B cell (primary cell): Measurements from ENCODE around the gene APLF. TPM values are rescaled to one million over a fixed set of nuclear protein-coding genes. Genes with fewer than 3 reads are reported as not detected.

Source experiments
- ATAC-seq: fragments of 200-7000 bp; cut with Tn5 transposase; one replicate; pipeline ENCODE4 v1.10.0; 2021; ENCODE audit warnings: low read depth, mild to moderate bottlenecking, moderate number of reproducible peaks, moderate library complexity
- CTCF ChIA-PET: fragments of 350-600 bp; sonication (Branson Sonifier 250); formaldehyde crosslinking; loops from one replicate; lab custom pipeline; 2021; ENCODE audit warnings: antibody characterized with exemption, inconsistent platforms; lab: Charles Lee
- POLR2A ChIA-PET: fragments of 350-600 bp; sonication (Branson Sonifier 250); formaldehyde crosslinking; loops from one replicate; lab custom pipeline; 2021; ENCODE audit warnings: antibody characterized with exemption; lab: Charles Lee
- DNase-seq: peaks from one replicate; pipeline ENCODE4 v3.0.0; 2013
- H2AFZ ChIP-seq: 2 replicates; pipeline ENCODE4 v1.6.1; 2012; ENCODE audit warnings: mild to moderate bottlenecking, low read depth, low read length; ENCODE audit not compliant: insufficient read depth, poor library complexity, severe bottlenecking
- H3K27ac ChIP-seq, 2 donors: 1 replicate in 1 of 2; 2 replicates in 1 of 2; pipeline ENCODE4 v1.5.1; 2012 to 2013; ENCODE audit warnings: low read length in 2 of 2, mild to moderate bottlenecking in 2 of 2, moderate library complexity in 1 of 2
- H3K27me3 ChIP-seq, 4 experiments: fragments of 200-600 bp in 1 of 4; sonication (generic) in 1 of 4; replicated peaks in 1 of 4; 1 replicate in 2 of 4; 2 replicates in 2 of 4; pipeline versions ENCODE4 v1.6.1 to v1.7.0; 2013 to 2016; ENCODE audit warnings: low read length in 3 of 4, mild to moderate bottlenecking in 2 of 4, mixed read lengths in 1 of 4, moderate library complexity in 1 of 4; ENCODE audit not compliant: insufficient read depth in 4 of 4, control insufficient read depth in 3 of 4; ENCODE audit errors: control extremely low read depth in 1 of 4
- H3K36me3 ChIP-seq, 2 experiments: replicated peaks in 1 of 2; 1 replicate in 1 of 2; 2 replicates in 1 of 2; pipeline versions ENCODE4 v1.6.1 to v1.7.1; 2013; ENCODE audit warnings: low read length in 1 of 2; ENCODE audit not compliant: insufficient read depth in 2 of 2, control insufficient read depth in 1 of 2; ENCODE audit errors: control extremely low read depth in 1 of 2, extremely low read depth in 1 of 2
- H3K4me1 ChIP-seq, 2 donors: fragments of 200-600 bp in 1 of 2; sonication (generic) in 1 of 2; 1 replicate in 1 of 2; 2 replicates in 1 of 2; pipeline versions ENCODE4 v1.5.1 to v1.6.1; 2013 to 2017; ENCODE audit warnings: low read length in 2 of 2; ENCODE audit not compliant: control insufficient read depth in 2 of 2, insufficient read depth in 2 of 2
- H3K4me2 ChIP-seq: replicated peaks from 2 replicates; pipeline ENCODE3; 2012; ENCODE audit warnings: mild to moderate bottlenecking, low read depth, low read length; ENCODE audit not compliant: poor library complexity, severe bottlenecking
- H3K4me3 ChIP-seq, 5 experiments: fragments of 200-600 bp in 1 of 5; sonication (generic) in 1 of 5; 1 replicate in 3 of 5; 2 replicates in 2 of 5; pipeline versions ENCODE4 v1.5.1 to v1.7.0; 2011 to 2016; ENCODE audit warnings: low read length in 4 of 5, mild to moderate bottlenecking in 4 of 5, low read depth in 2 of 5, control low read depth in 1 of 5, moderate library complexity in 1 of 5; ENCODE audit not compliant: insufficient read depth in 1 of 5; ENCODE audit errors: control extremely low read depth in 1 of 5, extremely low read depth in 1 of 5
- H3K79me2 ChIP-seq: fragments of 200-600 bp; sonication (generic); one replicate; pipeline ENCODE4 v1.6.0; 2016; ENCODE audit warnings: low read length; ENCODE audit not compliant: control insufficient read depth, insufficient read depth
- H3K9ac ChIP-seq: fragments of 200-600 bp; sonication (generic); 2 replicates; pipeline ENCODE4 v1.6.1; 2017; ENCODE audit warnings: mild to moderate bottlenecking, low read length, moderate library complexity
- H3K9me3 ChIP-seq, 3 donors: one replicate each; pipeline versions ENCODE4 v1.6.1 to v1.7.1; 2013; ENCODE audit warnings: low read length in 2 of 3; ENCODE audit not compliant: control insufficient read depth in 2 of 3, insufficient read depth in 1 of 3; ENCODE audit errors: control extremely low read depth in 1 of 3
- H4K20me1 ChIP-seq: 2 replicates; pipeline ENCODE4 v1.6.0; 2012; ENCODE audit warnings: mild to moderate bottlenecking, low read length; ENCODE audit not compliant: insufficient read depth, control insufficient read depth, poor library complexity, severe bottlenecking
- H3K27ac Mint-ChIP-seq: one replicate; pipeline ENCODE4 v1.8.0; 2021; ENCODE audit warnings: mixed read lengths
- H3K27me3 Mint-ChIP-seq: one replicate; pipeline ENCODE4 v1.8.0; 2021; ENCODE audit warnings: mixed read lengths
- H3K4me1 Mint-ChIP-seq: one replicate; pipeline ENCODE4 v1.8.0; 2021; ENCODE audit warnings: mixed read lengths
- H3K4me3 Mint-ChIP-seq: one replicate; pipeline ENCODE4 v1.8.0; 2021; ENCODE audit warnings: mixed read lengths
- H3K9me3 Mint-ChIP-seq: one replicate; pipeline ENCODE4 v1.8.0; 2022; ENCODE audit warnings: mixed read lengths; ENCODE audit not compliant: insufficient read depth
- CTCF ChIP-seq: fragments of 200-600 bp; IDR thresholded peaks from one replicate; pipeline ENCODE4 v1.8.0; 2022; ENCODE audit warnings: antibody characterized with exemption, mild to moderate bottlenecking
- EZH2 ChIP-seq: IDR thresholded peaks from 2 replicates; pipeline ENCODE4 v1.6.1; 2012; ENCODE audit warnings: borderline replicate concordance, low read depth, mild to moderate bottlenecking, moderate library complexity, low read length; ENCODE audit not compliant: insufficient read depth, poor library complexity, severe bottlenecking
- WGBS: methylation state at CpG from one replicate; pipeline ENCODE4 v1.1.5; 2013; ENCODE audit warnings: missing lambda C conversion rate; ENCODE audit not compliant: insufficient coverage; 5-methylcytosine and 5-hydroxymethylcytosine counted together
- intact Hi-C: fragments of 100-400 bp; cut with micrococcal nuclease; formaldehyde crosslinking; loops from one replicate; pipeline ENCODE4 v1.10.0; 2022
- polyA plus RNA-seq: library from polyadenylated mRNA; depleted of rRNA; stranded (reverse); fragments of >200 nt; gene quantifications from 2 replicates; pipeline ENCODE4 v1.2.3, GENCODE V29; 2012
- total RNA-seq, 2 donors: library from RNA; stranded (reverse); fragments of 120-200 nt in 1 of 2; gene quantifications; 1 replicate in 1 of 2; 2 replicates in 1 of 2; pipeline versions ENCODE4 v1.2.3 to v1.2.4, GENCODE V29; 2013 to 2022

APLF gene
- total and polyA plus RNA-seq, 2 donors (not counting 1 experiment from before 2014, with no cell fraction given), result 1.3 to 6.3 TPM

- Mint-ChIP-seq H3K27ac (no peak overlapping the region), H3K9me3 (peaks cover 4% of the 10 kb centered on the region), H3K27me3 (no peaks in the 10 kb centered on the region), H3K4me1 (no peaks in the 10 kb centered on the region), H3K4me3 (no peak overlapping the region)
- H3K36me3 ChIP-seq, result no peaks in the 10 kb centered on the region
- ChIA-PET CTCF (interaction anchor here (0.8 to 2.5 kb wide), 3 partner anchors 11 to 96 kb away, joined by 3 to 13 read pairs (median 3); no protein-coding TSS in a partner anchor), POLR2A (interaction anchor here (0.6 to 0.7 kb wide), 2 partner anchors 42 to 251 kb away, joined by 3 to 4 read pairs; no protein-coding TSS in a partner anchor)
- no peaks in the 10 kb centered on the region for H4K20me1 ChIP-seq
- H3K4me3 ChIP-seq, result no peak overlapping the region
- H2AFZ ChIP-seq, result no peak overlapping the region
- H3K4me2 ChIP-seq, result no peak overlapping the region
- intact Hi-C loops, result loop anchor here (5.0 kb wide), 1 partner anchor 65 kb away; no protein-coding TSS in a partner anchor
- no peaks in the 10 kb centered on the region for H3K4me1 ChIP-seq
- WGBS, result 100% methylated on average over 1 of the region's 5 CpGs
- no peak overlapping the region for H3K27ac ChIP-seq
- TF ChIP-seq CTCF, result no peak
- no peak for TF ChIP-seq EZH2
- no peaks in the 10 kb centered on the region for H3K79me2 ChIP-seq
- no peak overlapping the region for H3K9ac ChIP-seq
- H3K9me3 ChIP-seq, result peaks cover 0 to 19% (median 0%) of the 10 kb centered on the region in 3 donors
- peak; percentile 13 for DNase-seq
- peak; percentile 24 for ATAC-seq
- no peaks in the 10 kb centered on the region for H3K27me3 ChIP-seq
Measured at GRCh38 chr2:68452158-68452900, 15.1 kb upstream of the APLF start.
